ENCODE measurements around the gene B4GALNT2.

B4GALNT2 gene

DNA sequence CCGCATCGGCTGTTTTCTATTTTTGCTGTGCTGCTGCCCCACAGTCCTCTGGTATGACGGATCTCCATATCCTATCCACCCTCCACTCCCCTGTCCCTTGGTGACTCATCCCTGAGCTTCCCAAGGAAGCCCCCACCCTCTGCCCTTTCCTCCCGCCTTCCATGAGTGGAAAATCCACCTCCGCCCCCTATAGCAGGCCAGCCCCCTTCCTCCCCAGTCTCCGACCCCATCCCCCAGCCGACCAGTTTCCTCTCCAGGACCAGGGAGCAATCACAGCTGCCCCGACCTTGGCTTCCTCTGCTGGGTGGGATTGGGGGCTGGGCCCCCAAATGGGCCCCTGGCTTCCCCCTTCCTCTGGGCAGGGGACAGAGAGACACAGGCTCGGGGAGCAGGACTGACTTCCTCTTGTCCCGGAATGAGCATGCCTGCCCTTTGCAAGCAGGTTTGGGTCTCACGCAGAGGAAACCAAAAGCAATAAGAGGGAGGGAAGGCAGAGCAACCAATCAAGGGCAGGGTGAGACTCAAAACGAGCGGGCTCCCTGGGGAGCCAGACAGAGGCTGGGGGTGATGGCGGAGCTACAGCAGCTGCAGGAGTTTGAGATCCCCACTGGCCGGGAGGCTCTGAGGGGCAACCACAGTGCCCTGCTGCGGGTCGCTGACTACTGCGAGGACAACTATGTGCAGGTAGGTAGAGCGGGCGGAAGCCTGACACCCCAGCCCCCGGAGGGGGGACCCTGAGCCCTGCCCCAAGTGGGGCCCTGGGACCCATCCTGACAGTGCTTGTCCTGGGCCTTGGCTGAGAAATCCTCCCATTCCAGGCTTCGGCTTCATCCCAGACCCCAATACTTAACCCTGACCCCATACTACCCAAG, 77.8 kb downstream of the B4GALNT2 start, which contains the start of the genes ABI3 and GNGT2:
TSS of gene ABI3 (plus strand) at position 550 of the 872 bp plus-strand sequence. CDS start at position 568, 18 bp downstream.
TSS of gene GNGT2 (minus strand) at position 417 of the 872 bp plus-strand sequence. CDS start 3,152 bp downstream, outside the sequence.
- DNase-seq (ENCODE audit: low spot score), result peak; percentile 75

DNA sequence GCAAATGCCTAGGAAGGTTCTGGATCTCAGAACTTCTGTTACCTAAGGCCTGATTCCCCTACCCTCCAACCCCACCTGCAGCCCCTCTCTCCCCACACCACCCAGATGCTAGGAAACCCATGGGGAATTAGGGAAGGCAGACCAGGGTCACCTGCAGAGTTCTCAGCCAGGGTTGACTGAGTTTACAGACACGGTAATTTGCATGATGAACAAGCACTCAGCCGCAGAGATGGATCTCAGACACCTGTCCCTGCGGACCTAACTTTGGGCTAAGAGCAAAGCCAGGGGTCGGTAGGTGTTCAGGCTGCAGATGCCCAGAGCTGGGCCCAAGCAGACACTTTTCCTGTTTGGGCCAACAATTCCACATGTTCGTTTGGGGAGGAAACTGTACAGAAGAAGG, 80.8 kb downstream of the B4GALNT2 start:
- DNase-seq (ENCODE audit: low spot score), result no peak

DNA sequence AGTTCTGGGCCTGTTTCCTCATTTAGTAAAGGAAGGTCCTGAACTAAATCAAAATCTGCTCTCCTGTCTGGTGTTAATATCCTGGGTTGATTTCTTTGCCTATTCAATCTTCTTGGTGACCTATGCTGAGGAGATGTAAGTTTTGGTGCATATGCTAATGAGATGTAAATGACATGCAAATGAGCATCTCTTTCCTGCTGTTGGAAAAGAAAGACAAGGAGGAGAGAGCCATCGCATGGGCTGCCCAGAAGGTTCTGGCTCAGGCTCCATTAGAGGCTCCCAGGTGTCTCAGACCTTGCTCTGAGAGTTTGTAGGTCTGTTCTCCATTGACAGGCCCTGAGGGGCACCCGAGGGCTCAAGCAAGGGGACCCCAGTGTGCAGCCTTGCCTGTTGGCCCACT, 81.3 kb downstream of the B4GALNT2 start:
- no peak for DNase-seq (ENCODE audit: low spot score)

DNA sequence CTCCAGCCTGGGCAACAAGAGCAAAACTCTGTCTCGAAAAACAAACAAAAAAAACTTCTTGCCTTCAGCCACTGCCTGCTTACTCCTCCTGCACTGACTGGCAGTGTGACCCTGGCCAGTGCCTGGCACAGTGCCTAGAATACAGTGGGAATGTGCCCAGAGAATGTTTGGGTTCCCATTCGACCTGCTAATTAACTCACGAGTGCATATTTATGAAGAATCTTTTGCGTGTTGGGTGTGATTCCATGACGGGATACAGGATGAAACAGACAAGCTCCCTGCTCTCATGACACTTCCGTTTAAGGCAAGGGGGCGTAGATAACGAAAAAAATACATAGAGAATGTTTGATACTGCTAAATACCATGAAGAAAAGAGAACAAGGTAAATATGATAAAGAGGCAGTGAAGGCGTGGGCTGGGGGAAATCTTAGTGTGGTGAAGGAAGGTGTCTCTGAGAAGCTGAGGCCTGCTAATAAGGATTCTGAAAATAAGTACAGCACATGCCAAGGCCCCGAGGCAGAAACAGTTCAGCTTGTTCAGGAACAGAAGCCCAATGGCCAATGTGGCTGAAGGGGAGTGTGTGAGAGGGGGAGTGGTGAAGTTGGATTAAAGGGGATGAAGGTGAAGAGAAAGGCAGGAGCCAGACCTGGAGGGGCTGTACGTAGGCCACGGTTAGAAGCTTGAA, 82.2 kb downstream of the B4GALNT2 start:
- no peak for DNase-seq (ENCODE audit: low spot score)

DNA sequence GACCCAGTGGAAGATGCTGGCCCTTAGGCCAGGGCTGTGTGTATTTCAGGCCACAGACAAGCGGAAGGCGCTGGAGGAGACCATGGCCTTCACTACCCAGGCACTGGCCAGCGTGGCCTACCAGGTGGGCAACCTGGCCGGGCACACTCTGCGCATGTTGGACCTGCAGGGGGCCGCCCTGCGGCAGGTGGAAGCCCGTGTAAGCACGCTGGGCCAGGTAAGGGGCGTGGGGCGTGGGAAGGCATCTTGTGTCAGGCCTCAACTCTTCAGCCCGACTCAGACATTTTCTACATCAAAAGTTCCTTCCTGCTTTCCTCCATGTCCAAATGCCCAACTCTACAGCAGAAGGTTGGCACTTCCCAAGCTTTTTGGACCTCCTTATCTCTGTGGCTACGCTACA, 83.9 kb downstream of the B4GALNT2 start:
- no peak for DNase-seq (ENCODE audit: low spot score)

DNA sequence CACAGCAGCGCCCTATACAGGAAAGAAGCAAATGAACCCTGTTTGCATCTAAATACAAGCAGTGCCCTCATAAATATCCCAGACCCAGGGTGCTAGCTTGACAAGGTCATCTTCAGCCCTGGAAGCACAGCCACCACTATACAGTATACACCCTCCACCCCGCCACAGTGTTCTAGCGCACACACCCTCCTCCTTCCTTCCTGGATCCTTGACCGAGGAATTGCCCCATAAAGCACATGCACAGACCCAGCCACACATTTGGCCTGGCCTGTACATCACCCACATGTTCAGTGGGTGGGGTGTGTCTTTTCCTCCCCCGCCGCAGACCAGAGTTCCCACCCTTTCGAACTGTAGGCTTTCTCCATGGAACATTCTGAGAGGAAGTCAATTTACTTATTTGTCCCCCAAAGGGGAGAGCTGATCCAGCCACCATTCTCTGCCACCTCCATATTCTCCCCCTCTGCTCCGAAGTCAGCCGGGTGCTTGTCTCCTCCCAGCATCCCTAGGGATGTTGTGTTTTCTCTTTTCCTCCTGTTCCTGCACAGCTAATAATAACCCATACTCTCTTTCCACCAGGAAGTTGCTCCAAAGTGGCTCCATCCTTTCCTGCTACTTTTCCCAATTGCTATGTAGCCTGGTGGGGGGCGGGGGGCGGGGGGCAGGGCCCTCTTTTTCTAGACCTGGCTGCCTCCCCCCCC, 84.5 kb downstream of the B4GALNT2 start:
- DNase-seq (ENCODE audit: low spot score), result peak; percentile 66

DNA sequence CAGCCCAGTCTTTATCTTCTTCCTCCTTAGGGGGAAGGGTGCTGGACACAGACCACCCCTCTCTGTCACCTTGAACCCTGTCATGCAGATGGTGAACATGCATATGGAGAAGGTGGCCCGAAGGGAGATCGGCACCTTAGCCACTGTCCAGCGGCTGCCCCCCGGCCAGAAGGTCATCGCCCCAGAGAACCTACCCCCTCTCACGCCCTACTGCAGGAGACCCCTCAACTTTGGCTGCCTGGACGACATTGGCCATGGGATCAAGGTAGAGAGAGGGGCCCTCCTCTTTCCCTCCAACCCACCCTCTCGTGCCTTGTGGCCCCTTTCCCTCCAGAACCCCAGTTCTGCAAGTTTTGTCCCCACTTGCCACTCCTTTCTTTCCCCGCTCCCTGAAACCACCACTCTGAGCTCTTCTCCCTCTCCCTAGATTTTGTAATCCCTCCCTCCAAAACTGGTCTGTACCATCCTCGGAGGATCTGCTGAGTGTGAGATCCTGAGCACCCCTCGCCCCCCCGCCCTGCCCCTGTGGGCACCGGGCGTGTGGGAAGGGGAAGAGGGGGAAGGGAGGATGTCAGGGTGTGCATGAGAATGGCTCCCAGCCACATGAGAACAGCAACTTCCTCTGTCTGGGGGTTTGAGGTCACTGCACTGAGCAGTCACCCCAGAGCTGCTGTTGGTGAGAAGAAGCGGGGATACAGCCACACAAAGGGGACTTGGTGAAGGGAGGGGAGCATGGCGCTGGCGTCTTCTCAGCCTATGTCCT, 85.3 kb downstream of the B4GALNT2 start:
- DNase-seq (ENCODE audit: low spot score), result peak; percentile 76

DNA sequence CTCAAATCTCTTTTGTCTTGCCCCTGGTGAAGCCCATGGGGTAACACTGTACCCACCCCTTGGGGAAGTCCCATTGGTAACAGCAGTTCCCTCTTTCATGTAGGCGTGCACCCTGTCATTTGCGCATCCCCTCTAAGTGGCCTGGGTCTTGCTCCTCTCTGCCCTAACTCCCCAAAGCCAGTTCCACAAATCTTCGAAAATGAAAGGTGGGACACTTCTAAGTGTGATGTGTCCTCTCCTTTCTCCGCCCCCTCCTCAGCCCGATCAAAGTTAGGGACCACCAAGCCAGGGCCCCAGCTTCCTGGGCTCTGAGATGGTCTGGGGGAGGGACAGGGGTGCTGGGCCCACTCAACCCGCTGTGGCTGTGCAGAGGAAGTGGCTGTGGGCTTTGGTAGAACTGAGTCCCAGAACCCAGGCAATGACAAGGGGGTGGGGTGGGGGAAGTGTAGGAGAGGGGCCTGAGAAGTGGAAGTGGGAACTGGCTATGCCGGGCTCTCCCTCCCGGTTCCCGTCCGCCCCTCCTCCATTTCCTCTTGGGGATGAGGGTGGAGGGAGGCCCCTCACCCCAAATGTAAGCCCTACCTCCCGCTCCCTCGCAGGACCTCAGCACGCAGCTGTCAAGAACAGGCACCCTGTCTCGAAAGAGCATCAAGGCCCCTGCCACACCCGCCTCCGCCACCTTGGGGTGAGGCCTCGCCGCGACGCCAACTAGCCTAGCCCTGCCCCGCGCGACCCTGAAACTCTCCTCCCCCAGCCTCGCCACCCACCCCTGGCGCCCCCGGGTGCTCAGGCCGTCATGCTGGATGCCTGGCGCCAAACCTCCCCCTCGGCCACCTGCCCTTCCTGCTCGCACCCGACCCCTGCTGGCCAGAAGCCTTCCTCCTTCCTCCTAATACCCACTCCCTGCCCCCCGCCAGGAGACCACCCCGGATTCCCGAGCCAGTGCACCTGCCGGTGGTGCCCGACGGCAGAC, 86.7 kb downstream of the B4GALNT2 start:
- no peak for DNase-seq (ENCODE audit: low spot score)

DNA sequence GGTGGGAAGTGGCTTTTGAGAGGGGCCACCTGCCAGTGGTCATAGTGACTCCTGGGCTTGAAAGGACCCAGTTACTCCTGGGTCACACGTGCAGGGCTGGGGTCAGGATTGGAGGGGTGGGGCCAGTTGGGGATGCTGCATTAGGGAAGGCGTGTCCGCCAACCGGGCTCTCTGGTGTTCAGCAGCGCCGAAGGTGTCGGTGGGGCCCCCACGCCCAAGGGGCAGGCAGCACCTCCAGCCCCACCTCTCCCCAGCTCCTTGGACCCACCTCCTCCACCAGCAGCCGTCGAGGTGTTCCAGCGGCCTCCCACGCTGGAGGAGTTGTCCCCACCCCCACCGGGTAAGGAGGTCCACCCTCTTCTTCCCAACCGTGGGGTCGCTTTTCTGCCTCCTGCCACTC, 87.4 kb downstream of the B4GALNT2 start:
- DNase-seq (ENCODE audit: low spot score), result no peak

DNA sequence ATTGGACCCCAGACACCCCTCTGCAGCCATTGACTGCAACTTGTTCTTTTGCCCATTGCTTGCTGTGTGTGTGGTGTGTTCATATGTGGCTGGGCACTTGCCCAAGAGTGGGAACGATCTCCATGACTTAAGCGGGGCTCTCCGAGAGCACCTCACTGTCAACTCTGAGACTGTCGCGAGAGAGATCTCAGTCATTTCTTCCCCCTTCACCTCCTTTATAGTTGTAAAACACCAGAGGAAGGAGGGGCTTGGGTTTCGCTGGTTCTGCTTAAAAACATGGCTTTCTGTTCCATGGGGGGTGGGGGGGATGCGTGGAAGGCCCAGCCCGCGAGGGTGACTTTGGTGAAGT, 90.6 kb downstream of the B4GALNT2 start:
- no peak for DNase-seq (ENCODE audit: low spot score)

DNA sequence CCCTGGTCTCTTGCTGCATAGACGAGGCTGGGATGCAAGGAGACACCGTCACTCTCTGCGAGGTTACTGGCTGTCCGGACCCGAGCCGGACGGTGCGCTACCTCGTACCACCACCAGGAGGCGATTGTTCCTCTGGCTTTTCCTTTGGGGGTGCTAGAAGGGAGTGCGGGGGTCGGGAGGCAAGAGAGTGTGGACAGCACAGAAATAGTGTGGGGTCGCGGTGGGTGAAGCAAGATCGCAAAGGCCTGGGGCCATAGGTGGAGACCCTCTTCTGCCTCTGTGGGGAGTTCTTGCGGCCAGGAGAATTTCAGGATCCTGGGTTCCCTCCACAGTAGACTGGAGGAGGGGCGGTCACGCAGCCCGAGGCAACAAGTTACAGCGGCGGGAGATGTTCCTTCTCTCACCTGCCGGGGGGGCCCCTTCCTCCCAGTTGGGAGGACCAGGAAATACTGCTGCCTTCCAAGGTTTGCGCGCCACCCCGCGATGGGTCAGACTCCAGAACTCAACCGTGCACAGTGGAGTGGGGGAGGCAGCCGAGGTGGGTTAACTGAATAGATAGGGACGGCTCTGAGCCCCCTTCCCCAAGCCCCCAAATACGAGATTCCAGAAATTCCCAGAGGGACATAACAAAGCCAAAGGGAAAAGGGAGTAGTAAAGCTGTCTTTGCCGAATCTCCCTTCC, 91.1 kb downstream of the B4GALNT2 start:
- peak; percentile 47 for DNase-seq (ENCODE audit: low spot score)

DNA sequence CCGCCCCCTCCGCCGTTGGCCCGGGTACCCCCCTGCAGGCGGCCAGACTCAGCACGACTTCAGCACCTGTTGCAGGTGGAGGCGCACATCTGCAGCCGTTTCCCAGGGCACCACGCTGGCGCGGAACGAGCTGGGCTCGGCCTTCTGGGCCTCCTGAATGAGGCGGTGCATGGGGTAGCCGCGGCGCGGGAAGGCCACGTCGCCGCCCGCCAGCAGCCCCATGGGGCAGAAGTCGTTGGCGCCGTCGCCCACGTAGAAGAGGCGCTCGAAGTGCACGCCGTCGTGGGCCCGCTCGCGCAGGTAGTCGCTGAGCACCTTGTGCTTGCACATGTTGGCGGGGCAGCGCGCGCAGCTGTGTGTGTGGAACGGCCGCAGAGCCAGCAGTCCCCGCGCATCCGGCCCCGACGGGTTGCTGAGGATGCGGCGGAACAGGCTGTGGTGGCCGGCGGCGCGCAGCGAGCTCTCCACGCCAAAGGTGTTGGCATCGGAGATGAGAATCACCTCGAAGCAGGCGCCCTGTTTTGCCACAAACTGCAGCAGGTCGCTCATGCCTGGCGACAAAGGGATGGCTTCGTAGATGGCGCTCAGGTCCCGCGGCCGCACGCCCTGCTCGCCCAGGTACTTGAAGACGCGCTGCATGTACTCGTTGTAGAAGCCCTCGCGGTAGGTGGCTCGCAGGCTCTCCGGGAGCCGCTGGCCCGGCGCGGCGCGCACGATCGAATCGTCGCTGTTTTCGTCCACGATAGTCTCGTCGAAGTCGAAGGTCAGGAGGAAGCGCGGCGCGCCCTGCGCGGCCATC, 91.8 kb downstream of the B4GALNT2 start:
- DNase-seq (ENCODE audit: low spot score), result no peak

DNA sequence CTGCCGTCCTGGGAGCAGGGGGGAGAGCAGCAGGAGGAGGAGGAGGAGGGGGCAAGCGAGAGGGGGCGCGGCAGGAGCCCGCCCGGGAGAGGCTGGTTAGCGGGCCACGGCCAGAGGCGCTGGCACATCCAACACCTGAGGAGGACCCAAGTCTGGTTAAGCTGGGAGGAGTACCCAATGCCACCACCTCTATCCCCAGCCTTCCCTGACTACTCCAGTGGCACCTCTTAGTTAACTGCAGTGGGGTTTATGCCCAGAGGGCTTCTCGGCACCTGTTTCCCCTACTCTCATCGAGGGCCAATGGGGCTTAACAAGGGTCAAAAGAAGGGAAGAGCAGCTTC, 92.4 kb downstream of the B4GALNT2 start:
- no peak for DNase-seq (ENCODE audit: low spot score)

DNA sequence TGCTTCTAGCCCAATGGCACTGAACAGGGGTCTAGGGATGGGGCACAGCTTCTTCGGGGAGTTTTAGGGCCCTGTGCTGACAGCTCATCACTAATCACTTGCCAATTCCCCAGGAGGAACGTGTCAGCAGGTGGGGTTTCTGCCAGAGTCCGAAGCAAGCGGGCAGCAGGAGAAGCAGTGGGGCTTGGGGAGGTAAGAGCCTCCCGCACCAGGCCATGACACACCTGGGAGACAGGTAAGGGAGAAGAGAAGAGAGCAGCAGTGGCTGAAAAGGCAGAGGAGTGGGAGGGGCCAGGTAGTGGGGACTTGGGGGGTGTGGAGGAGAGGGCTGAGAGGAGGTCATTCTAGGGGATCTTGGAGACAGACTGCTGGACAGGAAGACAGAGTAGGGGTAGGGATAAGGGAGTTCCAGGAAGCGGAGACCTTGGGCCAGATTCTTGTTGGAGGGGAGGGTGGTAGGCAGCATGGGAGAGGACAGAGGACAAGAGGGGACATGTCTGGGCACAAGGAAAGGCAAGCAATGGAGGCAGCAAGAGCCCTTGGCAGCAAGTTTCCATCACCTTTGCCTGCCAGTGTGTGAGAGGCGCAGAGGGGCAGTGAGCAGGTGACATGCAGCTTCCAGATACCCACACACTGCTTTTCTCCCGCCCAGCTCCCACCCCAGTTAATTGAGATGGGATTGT, 93.1 kb downstream of the B4GALNT2 start:
- no peak for DNase-seq (ENCODE audit: low spot score)

Data from Ammon's horn (tissue), 1 donor.